Effector memory CD8-positive, alpha-beta T cell (primary cell): Measurements from ENCODE around the gene CHCT1.
"Not testable (repeated sequence)": the region's sequence is repeated elsewhere in the genome, so short reads cannot be mapped to it uniquely, and the experiment has no call there.

Source experiments
- ATAC-seq: fragments of 150-1000 bp; cut with Tn5 transposase; replicated peaks from 2 replicates; pipeline ENCODE4 v1.10.0; 2021; ENCODE audit warnings: mild to moderate bottlenecking, moderate library complexity
- DNase-seq, 3 experiments: peaks; one replicate each; pipeline ENCODE4 v3.0.0; 2021
- H3K27ac Mint-ChIP-seq, 2 donors: one replicate each; pipeline ENCODE4 v1.8.0; 2022; ENCODE audit warnings: mild to moderate bottlenecking in 2 of 2, mixed read lengths in 2 of 2, moderate library complexity in 2 of 2
- H3K27me3 Mint-ChIP-seq, 2 donors: one replicate each; pipeline ENCODE4 v1.8.0; 2022; ENCODE audit warnings: mixed read lengths in 2 of 2
- H3K36me3 Mint-ChIP-seq: one replicate; pipeline ENCODE4 v1.8.0; 2022; ENCODE audit warnings: mild to moderate bottlenecking, moderate library complexity, mixed read lengths; ENCODE audit not compliant: insufficient read depth
- H3K4me1 Mint-ChIP-seq, 2 donors: one replicate each; pipeline ENCODE4 v1.8.0; 2022; ENCODE audit warnings: low read depth in 2 of 2, mixed read lengths in 2 of 2
- H3K4me3 Mint-ChIP-seq, 2 donors: one replicate each; pipeline ENCODE4 v1.8.0; 2022; ENCODE audit warnings: mild to moderate bottlenecking in 2 of 2, mixed read lengths in 2 of 2, moderate library complexity in 2 of 2
- H3K9me3 Mint-ChIP-seq, 2 donors: one replicate each; pipeline ENCODE4 v1.8.0; 2022; ENCODE audit warnings: mixed read lengths in 2 of 2

The CHCT1 gene

GRCh38 chr17:60415146-60415545, 7.1 kb upstream of the CHCT1 start:
- H3K27ac Mint-ChIP-seq = no peak overlapping the region
- ATAC-seq (no peak), DNase-seq (no peak)

GRCh38 chr17:60416368-60416925, 5.8 kb upstream of the CHCT1 start:
- no peaks in the 10 kb centered on the region for H3K36me3 Mint-ChIP-seq
- no peak for DNase-seq

More at GRCh38 chr17:60415146-60415545, 7.1 kb upstream of the CHCT1 start:
- Mint-ChIP-seq H3K36me3 (no peaks in the 10 kb centered on the region), H3K9me3 (no peaks in the 10 kb centered on the region), H3K4me3 (no peak overlapping the region), H3K4me1 (no peaks in the 10 kb centered on the region), H3K27me3 (peaks cover 0 to 28% of the 10 kb centered on the region in 2 donors)

DNA sequence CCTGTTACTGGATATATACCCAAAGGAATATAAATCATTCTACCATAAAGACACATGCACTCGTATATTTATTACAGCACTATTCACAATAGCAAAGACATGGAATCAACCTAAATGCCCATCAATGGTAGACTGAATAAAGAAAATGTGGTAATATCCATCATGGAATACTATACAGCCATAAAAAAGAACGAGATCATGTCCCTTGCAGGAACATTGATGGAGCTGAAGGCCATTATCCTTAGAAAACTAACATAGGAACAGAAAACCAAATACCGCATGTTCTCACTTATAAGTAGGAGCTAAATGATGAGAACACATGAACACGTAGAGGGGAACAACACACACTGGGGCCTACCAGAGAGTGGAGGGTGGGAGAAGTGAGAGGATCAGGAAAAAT, 3.3 kb upstream of the CHCT1 start:
- not testable (repeated sequence) for ATAC-seq, H3K4me3 Mint-ChIP-seq, H3K27ac Mint-ChIP-seq, DNase-seq, H3K4me1 Mint-ChIP-seq, H3K36me3 Mint-ChIP-seq, H3K9me3 Mint-ChIP-seq
- peaks cover 0 to 14% of the 10 kb centered on the region in 2 donors for H3K27me3 Mint-ChIP-seq

More at GRCh38 chr17:60416368-60416925, 5.8 kb upstream of the CHCT1 start:
- no peak overlapping the region for H3K27ac Mint-ChIP-seq
- no peaks in the 10 kb centered on the region for H3K9me3 Mint-ChIP-seq
- peaks cover 4% of the 10 kb centered on the region in 2 donors for H3K4me1 Mint-ChIP-seq
- H3K27me3 Mint-ChIP-seq = peaks cover 0 to 26% of the 10 kb centered on the region in 2 donors
- H3K4me3 Mint-ChIP-seq = no peak overlapping the region
- ATAC-seq = no peak

GRCh38 chr17:60419875-60420274, 2.4 kb upstream of the CHCT1 start:
- H3K27me3 Mint-ChIP-seq = peaks cover 0 to 14% of the 10 kb centered on the region in 2 donors
- not testable (repeated sequence) for H3K9me3 Mint-ChIP-seq, DNase-seq, H3K36me3 Mint-ChIP-seq, ATAC-seq, H3K4me3 Mint-ChIP-seq, H3K27ac Mint-ChIP-seq, H3K4me1 Mint-ChIP-seq

DNA sequence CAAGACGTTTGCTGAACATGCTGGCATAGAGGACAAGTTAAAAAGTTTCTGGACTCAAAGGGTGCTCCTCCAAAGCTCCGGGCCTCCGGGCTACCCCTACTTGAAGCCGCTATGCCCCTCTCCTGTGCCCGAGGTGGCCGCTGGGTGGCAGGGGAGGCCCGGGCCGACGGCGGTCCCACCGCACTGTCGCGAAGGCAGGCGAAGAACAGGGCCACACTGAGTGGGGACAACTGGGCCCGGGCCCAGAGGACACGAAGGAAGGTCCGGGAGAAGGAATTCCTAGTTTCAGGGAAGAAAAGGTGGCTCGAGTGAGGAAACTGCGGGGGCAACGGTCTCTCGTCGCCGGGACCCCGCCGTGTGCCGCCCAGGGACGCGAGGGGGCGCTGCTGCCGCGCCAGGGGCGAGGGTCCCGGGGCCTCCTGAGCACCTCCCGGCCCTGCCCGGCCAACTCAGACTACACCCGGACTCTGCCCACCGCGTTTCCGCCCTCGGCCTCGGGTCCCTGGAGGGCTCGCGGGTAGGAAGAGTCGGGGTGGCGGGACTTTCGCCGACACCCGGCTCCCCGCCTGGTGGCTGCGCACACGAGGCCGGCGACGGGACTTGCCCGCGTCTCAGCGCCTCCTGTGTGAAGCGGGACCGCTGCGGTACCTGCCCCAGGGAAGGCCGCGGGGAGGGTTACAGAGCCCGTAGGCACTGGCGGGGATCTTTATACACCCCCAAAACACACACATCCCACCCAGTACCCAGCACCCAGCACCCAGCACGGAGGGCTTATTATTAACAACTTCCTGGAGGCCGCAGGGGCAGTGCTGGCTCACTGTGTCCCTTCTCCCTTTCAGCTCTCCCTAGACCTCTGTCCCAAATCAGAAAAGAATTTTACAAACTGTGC, 772 bp upstream of the CHCT1 start:
- DNase-seq (peak; percentile 63 to 77 (median 67)), ATAC-seq (peak; percentile 94)
- Mint-ChIP-seq H3K27me3 (no peaks in the 10 kb centered on the region), H3K4me1 (peaks cover 4 to 8% of the 10 kb centered on the region in 2 donors), H3K27ac (peak overlapping the region; percentile 85 to 92), H3K4me3 (peak overlapping the region; percentile 77 to 83), H3K9me3 (no peaks in the 10 kb centered on the region), H3K36me3 (no peaks in the 10 kb centered on the region)

- H3K4me3 Mint-ChIP-seq = no peak overlapping the region
- peaks cover 4 to 8% of the 10 kb centered on the region in 2 donors for H3K4me1 Mint-ChIP-seq
- DNase-seq (no peak), ATAC-seq (no peak)
- peak overlapping the region in 1 of 2 donors; percentile 13 for H3K27ac Mint-ChIP-seq
- no peaks in the 10 kb centered on the region for H3K9me3 Mint-ChIP-seq
- peaks cover 0 to 9% of the 10 kb centered on the region in 2 donors for H3K27me3 Mint-ChIP-seq
- H3K36me3 Mint-ChIP-seq = no peaks in the 10 kb centered on the region
Observed at GRCh38 chr17:60423865-60424264, 1.6 kb downstream of the CHCT1 start.

GRCh38 chr17:60425626-60426025, 3.3 kb downstream of the CHCT1 start:
- no peaks in the 10 kb centered on the region for H3K9me3 Mint-ChIP-seq
- peaks cover 11 to 15% of the 10 kb centered on the region in 2 donors for H3K27me3 Mint-ChIP-seq

GRCh38 chr17:60426596-60426995, 4.3 kb downstream of the CHCT1 start:
- DNase-seq (no peak), ATAC-seq (no peak)
- Mint-ChIP-seq H3K9me3 (no peaks in the 10 kb centered on the region), H3K27ac (no peak overlapping the region), H3K4me1 (peaks cover 0 to 4% of the 10 kb centered on the region in 2 donors), H3K4me3 (no peak overlapping the region), H3K36me3 (no peaks in the 10 kb centered on the region), H3K27me3 (peaks cover 18 to 21% of the 10 kb centered on the region in 2 donors)

More at GRCh38 chr17:60425626-60426025, 3.3 kb downstream of the CHCT1 start:
- Mint-ChIP-seq H3K36me3 (no peaks in the 10 kb centered on the region), H3K4me3 (no peak overlapping the region), H3K27ac (no peak overlapping the region), H3K4me1 (peaks cover 4 to 8% of the 10 kb centered on the region in 2 donors)
- ATAC-seq (no peak), DNase-seq (no peak)

DNA sequence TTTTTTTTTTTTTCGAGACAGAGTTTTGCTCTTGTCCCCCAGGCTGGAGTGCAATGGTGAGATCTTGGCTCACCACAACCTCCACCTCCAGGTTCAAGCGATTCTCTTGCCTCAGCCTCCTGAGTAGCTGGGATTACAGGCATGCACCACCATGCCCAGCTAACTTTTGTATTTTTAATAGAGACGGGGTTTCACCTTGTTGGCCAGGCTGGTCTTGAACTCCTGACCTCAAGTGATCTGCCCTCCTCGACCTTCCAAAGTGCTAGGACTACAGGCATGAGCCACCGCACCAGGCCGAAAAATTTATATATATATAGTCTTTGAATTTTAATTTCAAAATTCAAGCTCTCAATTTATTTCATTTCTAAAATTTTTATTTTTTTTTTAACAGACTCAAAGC, 6.2 kb downstream of the CHCT1 start:
- not testable (repeated sequence) for H3K27ac Mint-ChIP-seq, H3K4me1 Mint-ChIP-seq, H3K4me3 Mint-ChIP-seq, DNase-seq, H3K36me3 Mint-ChIP-seq, ATAC-seq, H3K9me3 Mint-ChIP-seq
- peaks cover 27 to 36% of the 10 kb centered on the region in 2 donors for H3K27me3 Mint-ChIP-seq

DNA sequence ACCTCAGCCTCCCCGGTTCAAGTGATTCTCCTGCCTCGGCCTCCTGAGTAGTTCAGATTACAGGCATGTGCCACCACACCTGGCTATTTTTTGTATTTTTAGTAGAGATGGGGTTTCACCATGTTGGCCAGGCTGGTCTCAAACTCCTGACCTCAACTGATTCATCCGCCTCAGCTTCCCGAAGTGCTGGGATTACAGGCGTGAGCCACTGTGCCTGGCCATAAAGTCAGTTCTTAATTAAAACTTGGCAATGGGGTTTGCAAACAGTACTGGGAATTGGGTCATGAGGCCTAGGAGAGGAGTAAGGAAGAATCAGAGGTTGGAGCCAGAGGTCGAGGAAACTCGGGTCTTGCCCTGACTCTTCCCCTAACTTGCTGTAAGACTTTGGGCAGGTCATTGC, 8.3 kb downstream of the CHCT1 start:
- H3K27me3 Mint-ChIP-seq = peaks cover 27 to 47% of the 10 kb centered on the region in 2 donors
- not testable (repeated sequence) for H3K27ac Mint-ChIP-seq, H3K4me1 Mint-ChIP-seq, ATAC-seq, H3K9me3 Mint-ChIP-seq, DNase-seq, H3K4me3 Mint-ChIP-seq, H3K36me3 Mint-ChIP-seq

- DNase-seq, H3K36me3 Mint-ChIP-seq, H3K4me3 Mint-ChIP-seq, H3K27ac Mint-ChIP-seq, ATAC-seq, H3K9me3 Mint-ChIP-seq, H3K4me1 Mint-ChIP-seq: not testable (repeated sequence)
- H3K27me3 Mint-ChIP-seq = peaks cover 27 to 53% of the 10 kb centered on the region in 2 donors
Observed at GRCh38 chr17:60433021-60433997, 11.0 kb downstream of the CHCT1 start.

DNA sequence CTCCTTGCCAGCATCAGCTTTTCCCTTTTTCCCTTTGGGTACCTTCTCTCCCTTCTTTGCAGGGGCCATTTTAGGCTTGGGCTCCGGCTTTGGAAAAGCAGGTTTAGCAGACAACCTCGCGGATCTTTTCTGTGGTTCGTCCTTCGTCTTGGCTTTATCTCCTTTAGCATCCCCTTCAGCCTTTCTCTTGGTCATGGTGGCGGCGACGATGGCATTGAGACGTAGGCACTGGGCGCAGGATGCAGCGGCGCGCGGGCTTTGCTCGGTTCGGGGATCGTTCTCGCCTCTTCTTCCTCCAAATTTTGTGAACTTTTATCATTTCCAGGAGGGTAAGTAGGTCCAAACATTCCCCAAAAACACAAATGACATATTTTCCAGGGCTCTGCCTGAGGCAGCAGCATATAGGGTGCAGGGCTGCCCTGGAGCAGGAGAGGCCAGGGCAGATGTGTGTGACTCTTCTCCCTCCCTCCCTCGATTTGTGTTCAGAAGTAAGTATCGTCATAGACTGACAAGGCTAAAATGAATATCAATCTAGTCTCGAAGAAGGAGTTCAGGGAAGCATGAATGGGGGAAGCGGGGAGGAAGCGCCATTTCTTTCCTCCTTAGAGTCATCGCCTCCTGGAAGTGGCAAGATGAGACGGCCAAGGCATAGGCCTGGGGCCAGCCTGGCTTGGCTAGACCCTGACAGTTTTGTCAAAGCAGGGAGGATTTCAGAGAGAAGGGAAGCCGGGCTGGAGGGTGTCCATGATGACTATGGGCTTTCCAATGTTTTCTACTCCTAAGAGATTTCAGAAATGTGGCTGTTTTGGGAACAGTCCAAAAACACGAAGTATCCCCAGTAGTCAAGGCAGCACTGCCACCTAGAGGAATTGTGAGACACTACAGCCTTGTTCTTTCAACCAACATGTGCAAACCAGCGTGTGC, 13.2 kb downstream of the CHCT1 start:
- Mint-ChIP-seq H3K27me3 (peaks cover 16 to 48% of the 10 kb centered on the region in 2 donors), H3K4me3 (no peak overlapping the region), H3K4me1 (no peaks in the 10 kb centered on the region), H3K9me3 (no peaks in the 10 kb centered on the region), H3K27ac (no peak overlapping the region), H3K36me3 (no peaks in the 10 kb centered on the region)
- ATAC-seq (peak; percentile 56), DNase-seq (peak; percentile 52 to 65 (median 59))
